ENCODE data around the gene RPL18A.

RPL18A gene

DNA sequence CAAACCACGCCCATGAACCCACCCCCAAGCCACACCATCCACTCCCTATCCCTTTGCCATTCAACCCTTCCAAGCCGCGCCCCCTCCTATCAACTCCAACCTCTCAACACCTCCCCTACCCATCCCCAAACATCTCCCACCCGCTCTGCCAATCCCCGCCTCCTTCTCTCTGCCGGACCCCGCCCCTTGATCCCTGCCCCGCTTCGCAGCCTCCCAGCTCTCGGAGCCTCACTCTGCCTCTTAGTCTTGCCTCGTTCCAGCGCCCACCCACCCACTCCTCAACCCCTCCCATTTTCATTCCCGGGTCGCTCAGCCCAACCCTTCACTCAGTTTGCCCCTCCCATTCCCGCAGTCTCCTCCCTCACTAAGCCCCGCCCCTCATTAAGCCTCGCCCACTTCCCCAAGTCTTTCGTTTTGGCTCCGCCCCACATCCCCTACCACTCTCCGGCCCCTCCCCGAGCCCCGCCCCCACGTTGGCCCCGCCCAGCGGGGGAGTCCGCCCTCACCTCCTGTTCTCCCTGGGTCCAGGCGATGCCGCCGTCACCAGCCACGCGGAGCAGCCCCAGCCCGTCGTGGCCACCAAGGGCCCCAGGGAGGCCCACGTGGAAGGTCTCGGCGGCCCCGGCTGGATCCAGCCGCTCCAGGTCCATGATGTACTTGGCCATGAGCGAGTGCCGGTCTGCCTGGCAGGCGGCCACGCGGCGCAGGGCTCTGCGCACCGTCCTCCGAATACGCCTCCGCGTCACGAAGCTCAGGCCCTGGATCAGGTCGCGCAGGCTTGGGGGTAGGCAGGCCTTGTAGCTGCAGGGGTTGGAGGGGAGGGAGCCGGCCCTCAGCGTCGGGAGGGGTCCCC is 17.7 kb upstream of the RPL18A start:
- DNase-seq = peak; percentile 9 to 21

- no peak for DNase-seq
These were observed 16.9 kb upstream of the RPL18A start for GRCh38 chr19:17842663-17843291.

DNA sequence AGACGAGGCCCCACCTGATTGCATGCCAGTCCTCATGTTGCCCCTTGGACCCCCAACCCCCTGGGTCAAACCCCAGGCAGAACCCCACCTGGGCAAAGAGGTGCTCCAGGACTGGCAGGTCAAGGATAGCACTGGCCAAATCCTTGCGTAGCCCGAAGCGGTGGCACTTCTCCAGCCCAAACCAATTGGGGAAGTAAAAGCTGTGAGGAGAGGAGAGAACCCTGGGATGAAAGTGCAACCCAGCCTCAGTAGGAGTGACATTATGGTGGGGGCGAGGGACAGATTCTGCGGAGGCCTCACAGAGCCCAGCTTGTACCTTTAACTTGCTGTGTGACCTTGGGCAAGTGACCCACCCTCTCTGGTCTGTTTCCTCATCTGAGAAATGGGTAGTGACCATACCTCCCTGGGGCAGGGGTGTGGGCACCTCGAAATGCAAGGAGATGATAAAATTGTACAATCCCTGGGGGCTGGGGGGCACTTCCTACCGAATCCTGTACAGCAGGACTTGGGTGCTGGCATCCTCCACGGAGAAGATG is 16.4 kb upstream of the RPL18A start:
- DNase-seq = no peak

DNA sequence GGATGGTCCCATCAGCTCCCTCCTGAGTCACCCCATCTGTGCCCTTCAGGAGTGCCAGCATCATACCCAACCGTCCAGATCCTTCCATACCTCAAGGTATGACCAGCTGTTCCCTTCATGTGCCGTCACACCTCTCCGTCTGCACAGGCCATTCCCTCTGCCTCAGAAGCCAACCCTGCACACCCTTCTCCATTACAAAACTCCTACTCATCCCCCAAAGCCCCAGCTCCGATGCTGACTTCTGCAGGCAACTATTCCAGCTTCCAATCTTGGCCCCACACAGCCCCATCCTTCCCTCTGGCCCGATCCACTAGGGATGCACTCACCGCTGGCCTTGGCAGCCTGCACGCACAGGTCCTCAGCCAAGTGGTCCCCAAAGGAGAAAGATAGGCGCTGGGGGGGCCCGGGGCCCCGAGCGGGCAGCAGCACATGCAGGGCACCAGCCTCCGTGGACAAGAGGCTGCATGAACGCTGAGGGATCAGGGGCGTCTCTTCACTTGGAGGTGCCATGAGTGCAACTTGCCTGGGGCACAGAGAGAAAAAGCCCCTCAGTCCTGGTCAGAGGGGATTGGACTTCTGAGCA is 15.7 kb upstream of the RPL18A start:
- DNase-seq = no peak

- DNase-seq = no peak
These were observed 13.6 kb upstream of the RPL18A start for GRCh38 chr19:17846146-17846545.

- peak in 1 of 2 donors; percentile 48 for DNase-seq
These were observed 12.0 kb upstream of the RPL18A start, which contains the start of gene JAK3 for GRCh38 chr19:17847538-17848366. Gene JAK3, minus strand, starts transcription at chr19:17847982. Its CDS starts 3,565 bp downstream, at chr19:17844417.

- DNase-seq = no peak
These were observed 11.0 kb upstream of the RPL18A start for GRCh38 chr19:17848595-17849292.

DNA sequence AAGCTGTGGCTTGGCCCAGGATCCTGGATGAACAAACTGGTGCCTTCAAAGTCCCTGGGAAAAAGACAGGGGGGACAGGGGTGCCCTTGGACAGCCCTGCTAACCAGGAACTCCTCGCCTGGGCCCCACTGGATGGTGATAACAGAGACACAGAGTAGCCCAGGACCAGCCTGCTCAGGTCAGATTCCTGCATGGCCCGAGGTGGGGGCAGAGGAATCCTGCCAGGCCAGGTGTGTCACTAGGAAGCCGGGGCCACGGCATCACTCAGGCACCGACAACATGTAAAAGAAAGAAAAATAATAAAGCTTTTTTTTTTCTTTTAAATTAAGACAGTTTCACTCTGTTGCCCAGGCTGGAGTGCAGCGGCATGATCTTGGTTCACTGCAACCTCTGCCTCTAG is 5.6 kb upstream of the RPL18A start:
- no peak for DNase-seq

DNA sequence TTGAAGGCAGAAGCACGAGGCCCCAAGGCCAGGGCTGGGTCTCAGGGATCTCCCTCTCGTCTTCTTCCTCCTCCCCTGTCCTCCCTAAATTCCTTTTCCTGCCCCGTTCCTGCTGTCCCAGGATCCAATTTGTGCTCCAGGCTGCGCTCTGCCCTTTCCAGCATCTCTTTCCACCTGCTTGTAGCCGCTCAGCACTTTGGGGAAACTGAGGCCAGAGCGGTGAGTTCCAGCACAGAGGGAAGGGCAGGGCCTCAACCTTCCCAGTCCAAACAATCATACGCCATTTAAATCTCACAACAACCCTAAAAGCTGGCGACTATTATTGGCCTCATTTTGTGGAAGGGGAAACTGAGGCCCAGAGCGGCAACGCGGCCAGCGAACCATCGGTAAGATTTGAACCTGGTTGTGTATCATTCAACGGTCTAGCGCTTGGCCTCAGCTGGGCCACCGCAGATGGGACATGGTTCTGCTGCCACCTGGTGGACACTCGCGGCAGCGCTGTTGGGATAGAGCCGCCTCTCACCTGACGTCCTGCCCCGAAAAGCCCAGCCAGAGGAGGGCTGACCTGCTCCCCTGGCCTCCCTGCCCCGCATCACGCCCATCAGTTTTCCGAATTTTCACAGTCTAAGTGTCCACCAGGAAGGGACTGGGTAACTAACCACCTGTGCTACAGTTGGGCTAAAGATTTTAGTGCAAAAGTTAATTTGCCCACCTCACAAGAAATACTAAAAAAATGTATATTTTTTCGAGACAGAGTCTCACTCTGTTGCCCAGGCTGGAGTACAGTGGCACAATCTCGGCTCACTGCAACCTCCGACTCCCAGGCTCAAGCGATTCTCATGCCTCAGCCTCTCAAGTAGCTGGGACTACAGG is 4.2 kb upstream of the RPL18A start:
- DNase-seq = peak; percentile 25 to 66

DNA sequence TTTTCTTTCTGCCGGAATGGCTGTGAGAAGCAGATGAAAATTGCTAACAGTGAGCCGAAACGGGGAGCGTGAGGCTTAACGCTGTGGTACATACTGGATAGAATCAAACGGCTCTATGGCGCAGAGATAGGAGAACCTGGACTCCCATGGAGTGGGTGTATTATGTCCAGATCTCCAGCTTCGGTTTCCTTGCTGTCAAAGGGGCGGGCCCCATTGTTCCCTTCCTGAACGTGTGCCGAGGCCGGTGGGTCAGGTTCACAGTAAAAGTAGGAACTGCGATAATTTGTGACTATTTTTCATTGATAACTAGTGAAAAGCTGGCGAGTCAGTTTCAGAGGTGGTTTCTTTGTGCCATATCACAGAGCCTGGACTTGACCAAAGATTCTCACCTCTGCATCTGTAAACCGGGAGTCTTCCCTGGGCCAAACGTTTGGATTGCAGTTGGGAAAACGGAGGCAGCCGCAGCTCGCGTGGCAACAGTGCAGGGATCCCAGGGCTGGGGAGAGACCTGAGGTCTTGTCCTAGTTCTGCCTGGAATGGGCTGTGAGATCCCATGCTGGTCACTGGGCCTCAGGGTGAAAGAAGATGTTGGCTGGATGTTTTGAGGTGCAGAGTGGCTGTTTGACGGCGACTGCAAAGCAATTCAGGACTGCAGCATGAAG is 752 bp downstream of the RPL18A start:
- DNase-seq = no peak

- DNase-seq = no peak
These were observed 1.3 kb downstream of the RPL18A start for GRCh38 chr19:17860993-17861360.

DNA sequence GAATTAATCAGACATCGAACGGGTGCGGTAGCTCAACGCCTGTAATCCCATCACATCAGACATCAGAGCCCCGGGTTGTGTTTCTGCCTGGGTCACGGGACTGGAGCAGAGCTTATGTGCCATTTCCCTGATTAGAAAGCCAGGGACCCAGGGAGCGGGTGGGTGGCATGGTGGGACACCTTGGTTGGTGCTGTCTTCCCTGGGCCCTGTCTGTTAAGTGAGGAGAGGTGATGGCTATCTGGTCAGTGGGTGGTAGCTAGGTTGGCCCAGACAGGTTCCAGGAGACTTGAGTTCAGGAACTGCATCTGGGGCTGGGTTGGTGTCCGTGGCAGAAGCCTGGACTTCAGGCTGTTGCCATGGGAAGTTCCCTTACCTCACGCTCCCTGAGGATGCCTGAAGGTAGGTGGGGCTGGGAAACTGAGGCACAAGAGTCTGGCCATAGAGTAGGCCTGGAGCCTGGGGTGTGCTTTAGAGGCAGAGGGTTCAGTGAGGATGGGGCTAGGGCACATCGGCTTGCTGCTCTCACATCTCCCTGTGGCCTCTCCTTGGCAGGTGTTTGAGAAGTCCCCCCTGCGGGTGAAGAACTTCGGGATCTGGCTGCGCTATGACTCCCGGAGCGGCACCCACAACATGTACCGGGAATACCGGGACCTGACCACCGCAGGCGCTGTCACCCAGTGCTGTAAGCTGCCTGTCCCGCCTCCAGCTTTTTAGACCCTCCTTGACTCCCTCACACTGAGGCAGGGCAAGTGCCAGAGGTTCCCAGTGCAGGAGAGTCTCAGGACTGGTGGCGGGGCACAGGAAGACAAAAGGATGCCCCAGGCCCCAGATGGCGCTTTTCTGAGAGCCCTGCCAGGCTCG is 2.1 kb downstream of the RPL18A start:
- no peak for DNase-seq

DNA sequence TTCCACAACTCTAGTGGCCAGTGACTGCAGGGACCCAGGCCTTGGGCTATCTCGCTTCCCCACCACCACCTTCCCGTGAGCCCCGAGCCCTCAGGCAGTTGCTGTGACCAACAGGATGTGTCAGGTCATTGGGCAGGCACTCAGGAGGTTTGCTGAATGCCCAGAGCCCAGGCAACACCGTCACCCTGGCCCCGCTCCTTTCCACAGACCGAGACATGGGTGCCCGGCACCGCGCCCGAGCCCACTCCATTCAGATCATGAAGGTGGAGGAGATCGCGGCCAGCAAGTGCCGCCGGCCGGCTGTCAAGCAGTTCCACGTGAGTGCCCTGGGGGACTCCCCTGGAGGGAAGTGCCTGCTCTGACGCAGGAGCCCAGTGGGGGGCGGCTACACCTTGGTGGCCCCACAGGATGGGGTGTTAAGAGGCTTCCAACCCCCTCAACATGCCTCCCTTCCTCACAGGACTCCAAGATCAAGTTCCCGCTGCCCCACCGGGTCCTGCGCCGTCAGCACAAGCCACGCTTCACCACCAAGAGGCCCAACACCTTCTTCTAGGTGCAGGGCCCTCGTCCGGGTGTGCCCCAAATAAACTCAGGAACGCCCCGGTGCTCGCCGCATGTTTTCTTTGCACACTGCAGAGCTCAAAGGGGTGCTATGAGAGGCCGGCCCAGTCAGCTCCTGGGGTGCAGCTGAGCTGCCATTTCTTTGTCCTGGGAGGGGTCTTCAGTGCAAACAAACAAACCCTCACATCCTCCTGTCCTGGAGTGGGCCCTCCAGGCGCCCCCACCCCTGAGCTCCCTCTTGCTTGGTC is 3.2 kb downstream of the RPL18A start:
- no peak for DNase-seq

- DNase-seq = no peak
These were observed 3.9 kb downstream of the RPL18A start for GRCh38 chr19:17863520-17864182.

DNA sequence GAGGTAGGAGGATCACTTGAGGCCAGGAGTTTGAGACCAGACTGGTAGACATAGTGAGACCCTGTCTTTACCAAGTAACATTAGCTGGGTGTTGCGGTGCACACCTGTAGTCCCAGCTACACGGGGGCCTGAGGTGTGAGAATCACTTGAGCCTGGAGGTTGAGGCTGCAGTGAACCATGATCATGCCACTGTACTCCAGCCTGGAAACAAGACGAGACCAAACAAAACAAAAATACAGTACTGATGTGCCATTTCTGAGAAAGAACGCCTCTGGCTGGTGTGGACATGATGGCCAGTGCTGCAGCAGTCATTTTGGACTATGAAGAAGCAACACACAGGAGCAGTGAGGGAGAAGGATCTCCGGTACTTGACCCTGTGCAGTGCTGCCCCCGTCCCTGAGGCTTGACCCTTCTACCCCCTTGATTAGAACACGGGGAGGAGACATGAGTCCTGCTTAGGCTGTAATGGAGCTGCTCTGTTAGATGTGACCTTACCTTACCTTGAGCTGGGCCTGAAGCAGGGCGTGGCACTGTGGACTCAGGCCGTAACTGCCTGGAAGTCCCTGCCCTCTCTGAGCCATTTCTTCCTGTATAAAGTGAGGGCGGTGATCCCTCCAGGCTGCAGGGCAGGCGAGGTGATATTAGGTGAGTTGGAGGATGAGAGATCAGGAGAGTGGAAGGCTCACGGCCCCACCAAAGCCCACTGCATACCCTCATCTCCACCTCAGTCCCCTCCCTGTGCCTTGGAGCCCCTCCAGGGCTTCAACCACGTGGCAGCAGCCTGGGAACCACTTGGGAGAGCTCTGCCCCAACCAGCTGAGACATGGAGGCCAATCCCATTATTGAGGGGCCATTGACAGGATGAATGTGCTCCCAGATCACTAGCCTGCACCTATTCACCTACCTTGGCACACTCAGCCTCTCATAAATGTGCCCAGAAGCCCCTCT is 5.9 kb downstream of the RPL18A start:
- DNase-seq = no peak

DNA sequence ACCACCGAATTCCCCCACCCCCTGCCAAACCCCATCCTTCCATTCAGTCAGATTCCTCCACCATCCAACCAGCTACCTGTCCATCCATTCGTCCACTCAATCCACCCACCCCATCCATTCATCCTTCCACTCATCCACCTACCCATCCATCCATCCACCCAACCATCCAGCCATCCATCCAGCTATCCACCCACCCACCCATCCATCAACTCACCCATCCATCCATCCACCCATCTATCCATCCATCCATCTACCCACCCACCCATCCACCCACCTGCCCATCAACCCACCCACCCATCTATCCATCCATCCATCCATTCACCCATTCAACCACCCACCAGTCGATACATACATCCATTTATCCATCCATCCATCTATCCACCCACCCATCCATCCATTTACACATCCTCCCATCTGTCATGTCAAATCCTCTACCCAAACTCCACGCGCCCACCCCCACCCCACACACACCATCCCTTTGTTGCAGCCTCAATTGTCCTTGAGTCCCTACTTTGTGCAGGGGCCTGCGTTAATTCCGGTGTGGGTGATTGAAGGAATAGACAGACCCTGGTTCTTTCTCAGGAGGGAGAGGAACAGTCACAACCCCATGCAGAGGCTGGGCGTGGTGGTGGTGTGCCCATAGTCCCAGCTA is 6.7 kb downstream of the RPL18A start:
- DNase-seq = no peak
